ENCODE data around the gene MAU2.
"Not testable (repeated sequence)": the region's sequence is repeated elsewhere in the genome, so short reads cannot be mapped to it uniquely, and the experiment has no call there.

Gene MAU2

GRCh38 chr19:19345970-19346369 is 25.3 kb downstream of the MAU2 start:
- DNase-seq: no peak

- DNase-seq: no peak
Measured at GRCh38 chr19:19347401-19348110, 26.9 kb downstream of the MAU2 start.

- peak in 15 of 56 donors; percentile 5 to 68 (median 22) for DNase-seq
Measured at GRCh38 chr19:19348266-19348665, 27.6 kb downstream of the MAU2 start.

GRCh38 chr19:19349365-19349764 is 28.7 kb downstream of the MAU2 start:
- DNase-seq: no peak

- DNase-seq: not testable (repeated sequence)
Measured at GRCh38 chr19:19350756-19351155, 30.1 kb downstream of the MAU2 start.

DNA sequence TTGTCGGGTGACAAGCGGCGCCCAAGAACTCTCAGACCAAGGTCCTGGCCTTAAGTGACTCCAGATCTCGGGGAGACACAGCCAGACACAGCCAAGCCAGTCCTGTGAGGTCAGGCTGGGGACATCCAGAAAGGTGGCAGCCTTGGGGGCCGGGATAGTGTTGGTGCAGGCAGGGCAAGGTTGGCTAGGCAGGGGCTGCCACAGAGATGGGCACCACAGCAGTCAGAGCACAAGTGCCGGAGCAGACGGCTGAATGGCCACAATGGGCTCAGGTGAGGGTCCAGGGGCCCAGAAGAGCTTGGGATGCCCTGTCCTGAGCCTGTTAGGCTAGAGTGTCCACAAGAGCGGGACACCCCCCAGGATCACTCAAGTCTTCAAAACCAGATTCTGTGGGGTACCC is 32.2 kb downstream of the MAU2 start:
- DNase-seq: no peak

DNA sequence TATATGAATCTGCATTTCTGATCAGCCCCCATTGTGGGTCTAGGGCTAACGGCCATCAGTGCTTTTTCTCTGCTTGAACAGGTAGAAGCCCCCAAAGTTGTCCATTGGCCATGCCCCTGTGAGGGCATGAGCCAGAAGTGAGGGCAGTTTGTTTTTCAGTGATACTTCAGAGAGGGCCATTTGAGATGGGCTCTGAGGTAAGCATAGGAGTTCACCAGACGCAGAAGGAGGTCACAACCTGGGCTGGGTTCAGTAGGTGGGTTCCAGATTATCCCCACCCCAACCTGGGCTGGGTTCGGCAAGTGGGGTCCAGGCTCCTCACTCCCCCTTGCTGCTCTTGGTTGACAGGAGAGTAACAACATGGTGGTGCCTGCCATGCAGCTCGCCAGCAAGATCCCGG is 33.4 kb downstream of the MAU2 start:
- no peak for DNase-seq

DNA sequence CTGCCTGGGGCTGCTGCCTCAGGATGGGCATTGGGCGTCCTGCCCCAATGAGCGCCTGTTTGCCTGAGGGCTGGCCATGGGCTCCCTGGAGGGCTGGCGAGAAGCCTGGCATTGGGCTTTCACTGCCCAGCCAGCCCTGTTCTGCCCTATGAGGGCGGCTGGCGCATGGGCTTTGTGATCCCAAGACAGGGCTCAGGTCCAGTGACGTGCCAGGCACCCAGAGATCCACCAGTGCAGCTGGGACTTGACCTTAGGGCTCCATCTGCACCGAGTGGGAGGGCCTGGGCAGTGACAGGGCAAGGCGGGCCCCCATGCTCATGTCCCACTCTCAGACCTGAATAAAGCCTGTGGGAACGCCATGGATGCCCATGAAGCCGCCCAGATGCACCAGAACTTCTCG is 34.3 kb downstream of the MAU2 start:
- peak in 2 of 56 donors; percentile 7 to 13 for DNase-seq

DNA sequence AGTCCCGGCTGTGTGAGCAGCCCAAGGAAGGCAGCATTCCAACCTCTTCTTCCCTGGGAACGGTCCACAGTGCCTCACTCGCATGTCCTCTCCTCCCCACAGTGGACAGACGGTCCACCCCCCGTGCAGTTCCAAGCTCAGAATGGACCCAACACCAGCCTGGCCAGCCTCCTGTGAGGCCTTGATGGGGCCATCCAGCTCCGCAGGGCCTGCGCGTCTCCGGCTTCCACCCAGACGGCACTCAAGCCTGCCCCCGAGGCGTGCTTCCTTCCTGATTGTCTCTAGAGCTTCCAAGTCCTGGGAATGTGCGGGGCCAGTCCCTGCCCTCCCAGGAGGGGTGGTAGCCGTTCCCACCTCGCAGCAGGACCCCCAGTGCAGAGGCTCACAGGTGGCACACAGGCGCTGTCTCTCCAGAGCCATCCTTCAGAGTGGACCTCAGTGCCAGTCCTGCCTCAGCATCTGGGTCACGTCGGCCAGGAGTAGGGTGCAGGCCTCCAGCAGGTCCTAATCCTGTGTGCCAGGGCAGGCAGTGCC is 35.0 kb downstream of the MAU2 start:
- no peak for DNase-seq

- no peak for DNase-seq
Measured at GRCh38 chr19:19356500-19356899, 35.9 kb downstream of the MAU2 start.

DNA sequence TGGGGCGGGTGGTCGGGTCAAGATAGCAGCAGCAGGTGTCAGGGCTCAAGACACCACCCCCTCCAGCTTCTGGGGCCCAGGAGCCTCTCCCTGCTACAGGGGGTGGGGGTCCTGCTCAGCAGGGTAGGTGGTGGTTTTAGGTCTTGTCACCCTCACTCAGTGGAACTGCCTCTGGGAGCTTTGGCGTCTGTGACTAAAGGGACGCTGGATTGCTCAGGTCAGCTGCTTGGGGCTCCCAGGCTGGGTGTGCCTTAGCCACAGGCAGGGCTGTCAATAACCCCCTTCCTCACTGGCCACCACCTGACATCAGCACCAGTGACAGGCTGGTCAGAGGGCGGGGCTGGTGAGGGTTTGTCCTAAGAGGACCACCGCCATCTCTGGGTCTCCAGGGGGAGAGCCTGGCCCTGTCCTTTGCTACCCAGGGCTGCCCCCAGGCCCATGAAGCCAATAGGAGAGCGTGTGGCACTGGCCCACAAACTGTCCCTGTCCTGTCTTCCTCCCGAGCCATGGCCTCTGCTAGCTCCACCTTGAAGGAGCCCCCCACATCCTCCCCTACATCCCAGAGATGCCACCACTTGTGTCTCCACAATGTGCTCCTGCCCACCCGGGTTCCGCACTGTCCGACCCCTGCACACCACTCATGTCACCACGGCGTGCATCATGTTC is 36.4 kb downstream of the MAU2 start:
- no peak for DNase-seq

GRCh38 chr19:19361075-19361594 is 40.5 kb downstream of the MAU2 start:
- peak in 44 of 56 donors; percentile 5 to 76 (median 39) for DNase-seq

GRCh38 chr19:19362075-19362474 is 41.4 kb downstream of the MAU2 start:
- no peak for DNase-seq

GRCh38 chr19:19366434-19367396 is 46.1 kb downstream of the MAU2 start:
- DNase-seq: peak in 30 of 56 donors; percentile 2 to 62 (median 17)

DNA sequence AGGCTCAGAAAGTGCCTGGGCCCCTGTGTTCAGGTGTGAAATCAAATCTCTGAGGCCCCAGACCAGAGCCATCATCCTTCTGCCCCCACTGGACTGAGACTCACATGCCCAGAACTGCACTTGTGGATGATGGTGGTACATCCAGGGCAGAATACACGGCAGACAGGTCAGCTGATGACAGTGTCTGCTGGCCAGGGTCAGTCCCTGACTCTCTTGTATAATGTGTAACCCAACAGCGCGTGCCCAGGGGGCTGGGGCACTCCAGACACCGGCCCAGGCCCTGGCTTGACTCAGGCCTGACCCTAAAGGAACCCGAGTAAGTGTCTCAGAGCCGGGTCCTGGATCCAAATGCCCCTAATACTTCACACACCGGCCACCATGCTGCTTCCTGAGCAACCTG is 47.5 kb downstream of the MAU2 start:
- no peak for DNase-seq

DNA sequence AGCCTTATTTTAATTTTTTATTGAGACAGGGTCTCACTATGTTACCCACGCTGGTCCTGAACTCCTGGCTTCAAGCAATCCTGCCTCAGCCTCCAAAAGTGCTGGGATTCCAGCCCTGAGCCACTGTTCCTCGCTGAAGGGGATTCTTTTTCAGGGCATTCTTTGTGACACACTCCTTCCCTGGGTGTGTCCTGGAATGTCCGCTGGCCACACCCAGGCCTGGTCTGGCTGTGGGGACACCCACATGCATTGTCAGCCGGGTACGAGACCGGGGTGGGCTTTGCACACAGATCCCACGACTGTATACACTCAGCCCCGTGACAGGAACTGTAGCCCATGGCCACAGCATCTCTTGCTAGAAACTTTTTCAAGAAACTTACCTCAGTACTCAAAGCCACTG is 50.4 kb downstream of the MAU2 start:
- DNase-seq: no peak

- DNase-seq: peak in 6 of 56 donors; percentile 4 to 33 (median 6)
Measured at GRCh38 chr19:19372656-19373416, 52.2 kb downstream of the MAU2 start.

GRCh38 chr19:19379527-19379926 is 58.9 kb downstream of the MAU2 start:
- no peak for DNase-seq

DNA sequence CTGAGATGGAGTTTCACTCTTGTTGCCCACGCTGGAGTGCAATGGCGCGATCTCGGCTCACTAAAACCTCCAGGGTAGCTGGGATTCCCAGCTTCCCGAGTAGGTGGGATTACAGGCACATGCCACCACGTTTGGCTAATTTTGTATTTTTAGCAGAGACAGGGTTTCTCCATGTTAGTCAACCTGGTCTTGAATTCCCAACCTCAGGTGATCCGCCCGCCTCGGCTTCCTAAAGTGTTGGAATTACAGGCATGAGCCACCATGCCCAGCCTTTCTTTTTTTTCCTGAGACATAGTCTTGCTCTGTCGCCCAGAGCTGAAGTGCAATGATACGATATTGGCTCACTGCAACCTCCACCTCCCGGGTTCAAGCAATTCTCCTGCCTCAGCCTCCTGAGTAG is 59.7 kb downstream of the MAU2 start:
- DNase-seq: not testable (repeated sequence)
